Measurements from ENCODE around the gene RASSF6.

GRCh38 chr4:73607375-73608033 is 12.7 kb downstream of the RASSF6 start:
- no peak for TF ChIP-seq POLR2AphosphoS5 (IDR thresholded peaks at IDR 0.05)
- TF ChIP-seq, protein P1, sequence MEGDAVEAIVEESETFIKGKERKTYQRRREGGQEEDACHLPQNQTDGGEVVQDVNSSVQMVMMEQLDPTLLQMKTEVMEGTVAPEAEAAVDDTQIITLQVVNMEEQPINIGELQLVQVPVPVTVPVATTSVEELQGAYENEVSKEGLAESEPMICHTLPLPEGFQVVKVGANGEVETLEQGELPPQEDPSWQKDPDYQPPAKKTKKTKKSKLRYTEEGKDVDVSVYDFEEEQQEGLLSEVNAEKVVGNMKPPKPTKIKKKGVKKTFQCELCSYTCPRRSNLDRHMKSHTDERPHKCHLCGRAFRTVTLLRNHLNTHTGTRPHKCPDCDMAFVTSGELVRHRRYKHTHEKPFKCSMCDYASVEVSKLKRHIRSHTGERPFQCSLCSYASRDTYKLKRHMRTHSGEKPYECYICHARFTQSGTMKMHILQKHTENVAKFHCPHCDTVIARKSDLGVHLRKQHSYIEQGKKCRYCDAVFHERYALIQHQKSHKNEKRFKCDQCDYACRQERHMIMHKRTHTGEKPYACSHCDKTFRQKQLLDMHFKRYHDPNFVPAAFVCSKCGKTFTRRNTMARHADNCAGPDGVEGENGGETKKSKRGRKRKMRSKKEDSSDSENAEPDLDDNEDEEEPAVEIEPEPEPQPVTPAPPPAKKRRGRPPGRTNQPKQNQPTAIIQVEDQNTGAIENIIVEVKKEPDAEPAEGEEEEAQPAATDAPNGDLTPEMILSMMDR (IDR thresholded peaks at IDR 0.05) = no peak
